ENCODE measurements around the gene ERI3.

Gene ERI3

DNA sequence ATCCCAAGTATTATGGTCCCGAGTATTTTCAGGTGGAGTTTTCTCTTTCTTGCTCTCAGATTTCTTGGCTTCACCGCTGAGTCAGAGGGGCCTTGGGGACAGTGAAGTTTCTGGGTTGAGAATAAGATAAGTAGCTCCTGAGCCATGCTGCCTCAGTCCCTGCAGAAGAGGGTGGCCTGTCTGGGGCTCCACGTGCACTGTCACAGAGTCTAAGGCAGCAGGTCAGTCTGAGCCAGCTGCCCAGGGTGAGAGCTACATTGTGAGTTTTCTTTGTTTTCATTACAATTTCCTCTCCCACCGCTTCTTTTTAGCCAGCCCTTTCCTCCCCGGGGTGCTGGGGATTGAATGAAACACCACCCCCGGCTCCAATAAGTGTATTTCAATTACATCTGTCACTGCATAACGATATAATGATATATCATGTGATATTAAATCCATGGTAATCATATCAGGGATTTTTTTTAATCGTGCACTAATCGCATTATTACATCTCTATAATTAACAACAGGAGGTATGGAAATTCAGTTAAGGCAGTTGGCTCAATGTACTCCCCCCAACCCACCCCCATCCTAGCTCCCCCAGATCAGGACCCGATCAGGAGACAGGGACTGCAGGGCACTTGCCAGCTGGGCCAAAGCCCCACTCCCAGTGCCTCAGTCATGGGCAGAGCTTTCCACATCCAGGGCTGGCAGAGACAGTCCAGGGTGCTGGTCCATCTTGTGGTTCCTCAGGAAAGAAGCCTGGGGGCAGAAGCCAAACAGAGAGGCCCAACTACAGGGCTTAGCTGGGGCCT lies 98.1 kb downstream of the ERI3 start:
- TF ChIP-seq CTCF (IDR thresholded peaks at IDR 0.05; ENCODE audit: borderline replicate concordance, insufficient read depth, low read depth, low read length) = no peak
- no peak overlapping the region for H3K4me3 ChIP-seq (ENCODE audit: low read depth, low read length)

DNA sequence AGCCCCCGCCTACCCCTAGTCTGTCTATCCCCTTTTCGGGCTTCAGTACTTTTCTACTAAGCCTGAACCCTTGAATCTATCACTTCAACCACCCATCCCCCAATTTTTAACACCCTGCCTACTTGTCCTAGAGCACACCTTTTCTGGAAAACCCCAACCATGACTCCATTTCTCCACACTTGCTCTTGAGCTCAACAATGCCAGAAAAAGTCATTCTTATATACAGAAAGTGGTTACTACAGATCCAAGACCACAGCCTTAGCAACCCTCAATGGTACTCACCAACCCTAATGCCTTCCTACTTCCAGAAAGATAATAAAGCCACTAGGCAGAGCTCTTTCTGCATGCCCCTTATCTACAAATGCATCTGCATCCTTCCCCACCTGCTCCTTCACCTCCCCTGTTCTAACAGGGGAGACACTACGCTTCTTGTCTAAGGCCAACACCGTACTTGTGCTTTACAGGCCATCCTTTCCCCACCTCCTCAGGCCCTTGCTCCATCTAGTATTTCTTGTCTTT lies 100.6 kb downstream of the ERI3 start:
- no peak for TF ChIP-seq CTCF (IDR thresholded peaks at IDR 0.05; ENCODE audit: borderline replicate concordance, insufficient read depth, low read depth, low read length)
- no peak overlapping the region for H3K4me3 ChIP-seq (ENCODE audit: low read depth, low read length)

DNA sequence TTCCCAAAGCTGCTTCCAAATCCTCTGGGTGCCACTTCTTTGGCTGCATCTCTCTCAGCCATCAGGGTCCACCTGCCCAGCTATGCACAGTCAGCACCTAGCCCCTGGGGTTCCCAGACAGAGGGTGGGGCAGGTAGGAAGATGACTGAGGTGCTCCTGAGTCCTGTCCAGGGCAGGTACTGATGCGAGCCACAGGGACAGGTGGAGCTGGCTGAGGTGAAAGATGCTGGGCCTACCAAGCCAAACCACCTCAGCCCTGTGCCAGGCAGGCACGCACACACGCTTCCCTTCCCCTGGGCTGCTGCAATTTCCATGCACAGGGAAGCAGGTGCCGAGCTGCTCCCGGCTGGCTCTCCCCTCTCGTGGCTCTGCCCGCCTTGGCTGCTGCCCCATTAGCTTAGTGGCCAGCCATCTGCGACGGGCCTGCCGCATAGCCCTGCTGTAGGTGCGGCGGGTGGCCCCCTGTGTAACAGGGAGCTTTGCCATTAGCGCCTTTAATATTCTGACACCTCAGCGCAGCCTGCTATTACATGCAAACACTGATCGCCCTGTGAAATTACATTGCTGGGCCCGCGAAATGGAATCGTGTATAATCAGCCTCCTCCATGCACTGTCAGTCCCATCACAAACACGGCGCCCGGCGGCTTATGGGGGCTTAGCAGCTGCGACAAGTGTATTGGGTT lies 102.9 kb downstream of the ERI3 start:
- no peak overlapping the region for H3K4me3 ChIP-seq (ENCODE audit: low read depth, low read length)
- TF ChIP-seq CTCF (IDR thresholded peaks at IDR 0.05; ENCODE audit: borderline replicate concordance, insufficient read depth, low read depth, low read length) = no peak

- no peak overlapping the region for H3K4me3 ChIP-seq (ENCODE audit: low read depth, low read length)
- no peak for TF ChIP-seq CTCF (IDR thresholded peaks at IDR 0.05; ENCODE audit: borderline replicate concordance, insufficient read depth, low read depth, low read length)
Measured at GRCh38 chr1:44251486-44251885, 103.6 kb downstream of the ERI3 start.

DNA sequence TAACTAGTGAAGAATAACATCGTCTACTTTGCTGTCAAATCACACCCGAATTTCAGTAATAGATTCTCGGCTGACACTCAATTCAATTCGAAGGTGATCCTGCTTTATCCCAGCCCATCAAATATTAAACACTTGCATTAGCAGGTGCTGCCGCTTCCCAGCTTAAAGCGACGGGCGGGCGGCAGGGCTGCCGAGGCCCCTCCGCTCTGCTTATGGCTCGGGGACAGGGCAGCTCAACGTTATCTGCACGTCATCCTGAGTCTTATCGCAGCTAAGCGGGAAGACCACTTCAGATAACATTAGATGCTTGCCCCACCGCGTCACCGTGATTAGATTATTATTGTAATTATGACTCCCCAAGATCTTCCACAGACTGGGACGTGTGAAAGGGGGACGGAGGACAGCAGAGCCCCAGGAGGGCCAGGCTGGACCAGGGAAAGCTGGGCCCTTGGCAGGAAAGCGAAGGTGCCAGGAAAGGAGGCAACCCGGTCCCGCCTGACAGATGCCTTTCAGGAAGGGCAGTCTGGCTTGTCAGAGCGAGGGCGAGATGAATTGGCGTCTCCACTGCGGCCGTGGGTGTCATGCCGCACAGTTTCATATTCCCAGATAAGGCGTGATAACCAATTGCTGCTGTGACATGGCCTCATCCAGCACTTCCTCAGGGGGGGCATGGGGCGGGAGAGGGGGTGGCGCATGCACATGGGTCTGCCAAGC lies 104.8 kb downstream of the ERI3 start:
- no peak overlapping the region for H3K4me3 ChIP-seq (ENCODE audit: low read depth, low read length)
- TF ChIP-seq CTCF (IDR thresholded peaks at IDR 0.05; ENCODE audit: borderline replicate concordance, insufficient read depth, low read depth, low read length) = no peak

DNA sequence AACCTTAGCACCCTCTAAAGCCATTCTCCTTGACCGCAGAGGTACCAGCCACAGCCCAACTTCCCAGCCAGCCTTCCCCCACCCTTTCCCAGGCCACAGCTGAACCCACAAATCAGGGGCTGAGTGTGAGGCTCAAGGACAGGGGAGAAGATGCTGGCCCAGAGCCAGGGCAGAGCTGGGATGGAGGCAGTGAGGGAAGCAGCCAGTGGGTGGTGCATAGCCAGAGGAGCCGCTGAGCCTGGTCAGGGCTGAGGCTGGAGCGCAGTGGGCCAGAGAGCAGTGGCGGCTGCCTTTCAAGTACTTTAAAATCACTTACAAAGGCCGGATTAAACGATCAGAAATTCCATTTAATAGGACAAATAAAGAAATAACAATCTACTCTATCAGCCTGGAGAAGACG lies 105.5 kb downstream of the ERI3 start:
- H3K4me3 ChIP-seq (ENCODE audit: low read depth, low read length) = no peak overlapping the region
- TF ChIP-seq CTCF (IDR thresholded peaks at IDR 0.05; ENCODE audit: borderline replicate concordance, insufficient read depth, low read depth, low read length) = no peak

Data from GM12875 (cell line).